T follicular helper cell (primary cell): Measurements from ENCODE around the gene DMPK.

Experiments used
- DNase-seq: peaks from one replicate; pipeline ENCODE4 v3.0.0-alpha.2; 2020; ENCODE audit warnings: low read depth

DMPK gene

DNA sequence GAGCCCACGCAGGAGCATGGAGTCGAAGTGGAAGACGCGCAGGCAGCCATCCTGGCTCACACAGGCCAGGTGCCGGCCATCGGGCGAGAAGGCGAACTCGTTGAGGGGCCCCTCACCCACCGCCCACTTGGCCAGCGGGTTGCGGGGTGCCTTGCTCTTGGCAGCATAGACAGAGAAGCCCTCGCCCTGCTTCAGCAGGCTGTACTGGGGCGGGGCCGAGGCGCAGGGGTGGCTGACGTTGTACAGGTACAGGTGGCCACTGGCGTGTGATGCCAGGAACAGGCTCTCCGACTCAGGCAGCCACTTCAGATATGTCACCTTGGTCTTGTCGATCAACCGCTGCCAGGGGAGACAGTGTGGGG is 4.2 kb upstream of the DMPK start:
- DNase-seq: no peak

DNA sequence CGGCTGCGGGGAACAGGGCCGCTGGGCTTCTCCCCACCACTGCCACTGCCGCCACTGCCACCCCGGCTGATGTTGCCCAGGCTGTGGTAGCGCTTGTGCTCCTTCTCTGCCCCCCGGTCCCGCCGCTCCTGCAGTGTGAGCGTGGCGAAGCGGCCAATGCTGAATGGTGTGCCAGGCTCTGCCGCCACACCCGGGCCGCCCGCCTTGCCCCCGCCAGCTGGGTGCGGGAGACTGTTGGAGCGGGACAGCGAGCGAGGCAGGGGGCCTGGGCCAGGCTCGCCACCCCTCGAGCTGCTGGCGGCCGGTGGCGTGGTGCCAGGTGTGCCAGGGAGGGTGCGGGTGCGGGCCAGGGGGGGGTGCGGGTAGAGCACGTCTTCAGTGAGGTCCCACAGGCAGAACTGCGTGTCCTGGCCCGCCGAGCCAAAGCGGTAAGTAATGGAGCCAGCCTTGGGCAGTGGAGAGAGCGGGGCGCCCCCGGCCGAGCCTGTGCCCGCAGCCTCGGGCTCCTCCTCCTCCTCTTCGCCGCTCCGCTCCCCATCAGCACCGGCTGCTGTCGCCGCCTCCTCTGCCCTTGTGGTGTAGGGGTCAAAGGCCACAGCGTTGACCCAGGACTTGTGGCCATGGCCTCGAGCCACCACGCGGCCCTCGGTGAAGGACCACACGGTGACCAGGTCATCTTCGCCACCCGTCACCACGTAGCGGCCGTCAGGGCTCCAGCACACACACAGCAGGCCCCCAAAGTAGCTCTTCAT is 3.7 kb upstream of the DMPK start:
- DNase-seq: no peak

DNA sequence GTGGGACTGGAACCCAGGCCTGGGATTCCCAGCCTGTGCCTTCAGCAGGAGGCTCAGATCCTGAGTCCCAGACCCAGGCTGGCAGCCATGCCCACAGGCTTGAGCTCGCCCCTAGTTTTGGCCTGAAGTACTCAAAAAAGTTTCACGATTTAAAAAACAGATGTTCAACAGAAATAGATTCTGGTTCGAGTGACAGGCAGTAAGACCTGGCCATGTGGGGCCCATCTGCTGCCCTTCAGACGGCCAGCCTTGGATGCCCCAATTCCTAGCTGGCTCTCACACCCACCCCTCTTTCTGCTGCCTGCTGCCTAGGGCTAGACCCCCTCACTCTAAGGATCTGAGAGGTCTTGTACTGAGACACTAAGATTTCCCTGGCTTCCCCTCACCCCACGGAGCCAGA is 2.8 kb upstream of the DMPK start:
- no peak for DNase-seq

DNA sequence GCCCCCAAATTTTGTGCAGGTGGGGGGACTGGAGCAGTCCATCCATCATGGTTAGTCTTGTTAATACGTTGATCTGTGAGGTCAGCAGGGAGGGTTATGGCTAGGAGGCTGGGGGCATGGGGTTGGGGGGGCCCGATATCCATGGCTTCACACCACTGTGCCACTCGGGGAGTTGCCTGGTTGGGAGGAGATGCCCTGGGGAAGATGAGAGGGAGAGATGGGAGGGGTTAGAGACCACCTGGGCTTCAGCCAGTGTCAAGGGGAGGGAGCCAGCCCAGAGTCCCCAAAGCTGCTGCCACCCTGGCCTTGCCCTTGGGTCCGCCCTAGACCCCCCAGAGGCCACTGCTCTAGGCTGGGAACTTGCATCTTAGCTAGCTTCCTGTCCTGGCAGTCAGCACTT is 1.8 kb upstream of the DMPK start:
- no peak for DNase-seq

DNA sequence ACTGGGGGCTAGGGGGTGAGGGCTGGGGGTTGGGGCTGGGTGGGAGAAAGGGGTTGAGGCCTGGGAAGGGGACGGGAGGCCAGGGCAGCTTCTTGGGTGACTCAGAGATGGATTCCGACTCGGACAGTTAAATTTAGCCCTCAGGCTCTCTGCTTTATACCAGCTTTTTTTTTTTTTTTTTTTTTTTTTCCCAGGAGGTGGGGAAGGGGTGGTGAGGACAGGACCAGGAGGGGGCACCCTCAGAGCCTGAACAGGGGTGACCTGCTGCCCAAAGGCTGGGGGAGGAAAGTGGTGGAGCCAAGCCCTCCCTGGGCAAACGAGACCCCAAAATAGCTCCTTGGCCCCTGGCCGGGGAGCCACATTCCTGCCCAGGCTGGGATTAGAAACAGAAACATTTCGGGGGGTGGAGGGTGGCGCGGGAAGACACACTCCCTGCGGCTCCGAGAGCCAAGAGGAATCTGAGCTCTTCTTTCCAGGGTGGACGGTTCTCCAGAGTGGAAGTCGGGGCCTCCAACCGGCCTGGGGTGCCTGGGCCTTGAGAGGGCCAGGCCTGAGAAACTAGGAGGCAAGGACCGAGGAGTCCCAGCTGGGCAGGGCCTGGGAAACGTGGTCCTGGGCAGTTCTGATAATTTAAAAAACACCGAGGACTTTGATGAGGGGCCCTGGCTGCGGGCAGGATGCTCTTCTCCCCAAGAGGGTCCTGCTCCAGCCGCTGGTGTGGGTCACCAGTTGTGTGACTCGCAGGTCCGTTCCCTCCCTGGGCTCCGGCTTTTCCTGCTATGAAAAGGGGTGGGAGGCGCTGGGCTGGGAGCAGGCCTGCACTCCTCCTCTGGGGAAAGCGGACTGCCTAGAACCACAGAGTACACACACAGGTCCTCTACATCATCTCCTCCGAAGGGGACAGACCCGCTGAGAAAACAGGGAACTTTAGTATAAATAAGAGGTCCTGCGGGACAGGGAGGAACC is 813 bp upstream of the DMPK start:
- DNase-seq: no peak

DNA sequence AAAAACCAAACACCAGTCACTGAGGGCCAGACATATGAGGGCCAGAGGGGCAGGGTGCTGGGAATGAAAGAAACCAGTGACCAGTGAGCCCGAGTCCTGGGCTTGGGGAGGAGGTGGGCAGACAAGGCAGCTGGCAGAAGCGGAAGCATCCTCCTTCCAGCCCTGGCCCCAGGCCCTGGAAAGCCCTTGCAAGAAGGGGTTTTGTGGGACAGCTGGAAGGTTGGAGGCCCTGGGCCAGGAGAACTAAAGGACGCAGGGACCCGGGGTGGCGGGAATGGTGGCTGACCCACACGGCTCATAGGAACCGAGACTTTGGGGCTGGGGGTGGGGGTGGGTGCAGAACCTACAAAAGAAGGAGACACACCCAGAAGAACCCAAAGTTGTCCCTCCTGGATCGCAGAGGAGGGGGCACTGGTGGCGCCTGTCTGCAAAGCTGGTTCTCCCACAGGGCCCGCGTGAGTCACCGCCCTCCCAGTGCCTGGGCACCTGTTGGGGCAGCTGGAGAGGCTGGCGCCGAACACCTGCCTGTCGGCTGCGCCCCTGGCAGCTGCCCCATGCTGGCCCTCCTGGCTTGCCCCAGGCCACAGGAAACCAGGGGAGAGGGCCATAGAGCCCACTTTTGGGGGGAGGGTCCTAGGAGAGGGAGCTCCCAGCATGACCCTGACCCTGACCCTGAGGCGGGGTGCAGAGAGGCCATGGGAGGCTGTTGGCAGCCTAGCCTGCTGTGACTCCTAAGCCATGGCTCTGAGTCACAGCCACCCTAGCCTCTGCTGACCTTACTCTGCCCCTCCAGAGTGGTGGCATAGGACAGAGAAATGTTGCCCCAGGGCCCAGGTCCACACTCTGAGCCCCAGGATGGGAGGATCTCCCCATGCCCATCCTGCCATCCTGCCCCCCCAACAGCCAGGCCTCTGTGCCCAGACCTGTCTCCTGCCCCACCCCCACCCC is 802 bp downstream of the DMPK start:
- no peak for DNase-seq

DNA sequence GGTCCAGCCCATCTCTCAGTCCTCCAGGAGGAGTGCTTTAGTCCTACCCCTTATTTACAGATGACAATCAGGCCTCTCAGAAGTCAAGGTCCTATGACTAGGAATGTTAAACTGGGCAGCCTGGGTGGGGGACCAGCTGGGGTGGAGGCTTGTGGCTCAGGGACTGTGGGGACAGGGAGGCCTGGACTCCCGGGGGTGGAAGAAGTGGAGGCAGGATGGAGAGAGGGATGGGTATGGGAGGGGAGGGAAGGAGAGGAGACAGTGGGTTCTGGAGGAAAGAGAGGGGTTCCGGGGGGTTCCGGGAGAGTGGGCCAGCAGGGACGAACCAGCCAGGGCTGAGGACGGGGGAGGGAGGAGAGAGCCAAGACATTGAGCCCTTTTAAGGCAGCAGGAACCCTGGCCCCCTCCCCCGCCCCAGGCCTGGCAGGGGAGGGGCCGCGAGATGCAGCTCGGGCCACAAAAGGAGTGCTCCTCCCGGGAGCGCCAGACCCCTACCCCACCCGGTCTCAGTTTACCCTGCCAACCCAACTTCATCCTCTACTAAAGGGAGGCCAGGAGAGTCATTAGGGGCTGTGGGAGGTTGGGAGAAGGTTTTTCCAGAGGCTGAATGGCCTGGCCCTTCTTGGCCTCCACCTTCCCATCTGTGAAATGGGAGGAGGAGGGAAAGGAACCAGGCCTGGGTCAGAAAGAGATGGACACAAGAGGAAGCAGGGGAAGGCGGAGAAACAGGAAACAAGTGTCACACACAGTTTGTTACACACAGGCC is 1.7 kb downstream of the DMPK start:
- DNase-seq: no peak

DNA sequence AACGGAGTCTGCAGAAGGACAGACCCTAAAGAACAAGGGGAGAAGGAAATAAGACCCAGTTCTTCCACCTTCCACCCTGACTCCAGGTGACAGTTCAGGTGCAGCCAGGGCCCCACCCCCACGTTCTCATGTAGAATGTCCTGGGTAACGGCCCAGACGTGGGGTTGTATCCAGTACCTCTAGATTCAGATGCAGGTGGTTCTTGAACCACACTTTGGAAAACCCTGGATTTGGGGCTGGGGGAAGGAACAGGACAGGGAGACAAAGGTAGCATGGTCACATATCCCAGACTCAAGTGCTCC is 2.2 kb downstream of the DMPK start:
- DNase-seq: no peak

DNA sequence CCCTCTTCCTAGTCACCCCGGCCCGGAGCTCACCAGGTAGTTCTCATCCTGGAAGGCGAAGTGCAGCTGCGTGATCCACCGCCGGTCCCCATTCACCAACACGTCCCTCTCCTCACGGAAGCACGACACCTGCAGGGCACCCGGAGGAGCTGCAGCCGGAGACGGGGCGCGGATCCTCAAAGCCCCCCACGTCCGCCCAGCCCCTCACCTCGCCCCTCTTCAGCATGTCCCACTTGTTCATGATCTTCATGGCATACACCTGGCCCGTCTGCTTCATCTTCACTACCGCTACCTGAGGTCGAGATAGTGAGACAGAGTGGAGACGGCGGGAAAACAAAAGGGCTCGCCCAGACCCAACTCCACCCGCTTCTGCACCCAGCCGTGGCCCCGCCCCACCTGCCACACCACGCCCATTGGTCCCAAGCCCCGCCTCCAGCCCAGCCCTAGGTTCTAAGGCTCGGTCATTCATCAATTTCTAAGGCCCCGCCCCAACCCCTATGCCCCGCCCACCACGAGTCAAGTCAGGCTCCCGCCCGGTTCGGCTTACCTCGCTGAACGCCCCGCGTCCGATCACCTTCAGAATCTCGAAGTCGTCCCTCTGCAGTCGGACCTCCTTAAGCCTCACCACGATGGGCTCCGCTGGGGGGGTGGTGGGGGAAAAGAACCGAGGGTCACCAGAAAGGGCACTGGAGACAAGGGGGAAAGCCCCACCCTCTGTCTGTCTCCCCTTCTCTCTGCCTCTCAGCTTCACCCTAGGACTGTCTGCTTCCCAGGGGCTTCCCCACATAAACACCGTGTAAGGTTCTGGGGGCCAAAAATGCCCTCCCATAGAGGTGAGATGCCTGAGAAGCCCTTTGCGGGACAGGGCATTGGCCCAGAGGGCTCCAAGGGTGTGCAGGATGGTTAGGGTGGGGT is 2.8 kb downstream of the DMPK start:
- peak; percentile 73 for DNase-seq

DNA sequence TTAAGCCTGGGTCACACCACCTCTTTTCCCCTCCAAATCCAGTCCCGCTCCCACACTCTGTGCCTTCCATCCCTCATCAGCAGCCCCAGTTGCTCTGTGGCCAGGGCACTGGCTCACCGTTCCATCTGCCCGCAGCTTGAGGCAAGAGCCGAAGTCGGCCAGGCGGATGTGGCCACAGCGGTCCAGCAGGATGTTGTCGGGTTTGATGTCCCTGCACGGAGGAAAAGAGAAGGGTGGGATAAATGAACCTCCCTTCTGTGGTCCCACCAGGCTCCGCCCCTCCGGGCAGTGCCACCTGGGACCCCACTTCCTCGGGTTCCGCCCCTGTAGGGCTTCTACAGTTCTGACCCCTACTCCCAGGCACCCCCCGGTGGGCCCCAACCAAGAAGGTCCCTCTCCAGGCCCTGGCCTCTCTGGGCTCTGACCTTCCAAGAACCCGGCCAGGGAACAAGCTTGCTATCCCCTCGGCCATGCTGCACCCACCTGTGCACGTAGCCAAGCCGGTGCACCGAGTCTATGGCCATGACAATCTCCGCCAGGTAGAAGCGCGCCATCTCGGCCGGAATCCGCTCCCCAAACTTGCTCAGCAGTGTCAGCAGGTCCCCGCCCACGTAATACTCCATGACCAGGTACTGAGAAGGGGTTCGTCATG is 4.2 kb downstream of the DMPK start:
- DNase-seq: no peak

DNA sequence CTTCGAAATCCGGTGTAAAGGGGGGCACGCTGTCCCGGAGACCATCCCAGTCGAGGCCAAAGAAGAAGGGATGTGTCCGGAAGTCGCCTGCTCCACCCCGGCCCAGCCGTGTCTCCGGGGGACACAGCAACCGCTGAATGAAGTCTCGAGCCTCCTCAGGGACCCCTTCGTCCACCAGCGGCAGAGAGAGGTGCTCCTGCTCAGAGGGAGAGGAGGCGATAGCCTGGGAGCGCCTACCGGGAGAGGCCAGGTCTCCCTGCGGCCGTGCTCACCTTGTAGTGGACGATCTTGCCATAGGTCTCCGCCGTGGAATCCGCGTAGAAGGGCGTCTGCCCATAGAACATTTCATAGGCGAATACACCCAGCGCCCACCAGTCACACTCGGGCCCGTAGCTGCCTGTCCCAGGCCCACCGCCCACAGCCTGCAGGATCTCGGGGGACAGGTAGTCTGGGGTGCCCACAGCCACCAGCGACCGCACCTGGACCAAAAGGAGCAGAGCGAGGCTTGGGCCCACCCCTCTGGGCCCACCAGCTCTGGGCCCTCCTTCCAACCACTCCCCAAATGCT is 4.8 kb downstream of the DMPK start:
- no peak for DNase-seq

DNA sequence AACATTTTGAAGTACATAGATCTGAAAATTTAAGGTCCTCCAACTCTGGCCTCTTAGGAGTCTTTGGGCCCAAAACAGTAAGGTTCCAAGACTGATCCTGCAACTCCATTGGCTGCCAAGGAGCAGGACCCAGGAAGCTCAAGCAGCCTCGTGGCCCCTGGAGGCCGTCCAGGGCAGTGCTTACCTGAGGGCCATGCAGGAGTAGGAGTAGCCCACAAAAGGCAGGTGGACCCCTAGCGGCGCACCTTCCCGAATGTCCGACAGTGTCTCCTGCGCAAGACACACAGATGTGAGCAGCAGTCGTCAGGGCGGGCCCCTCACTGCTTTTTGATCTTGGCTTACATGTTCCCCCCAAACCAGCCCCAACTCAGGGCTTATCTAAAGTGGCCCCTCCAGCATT is 7.5 kb downstream of the DMPK start:
- no peak for DNase-seq

DNA sequence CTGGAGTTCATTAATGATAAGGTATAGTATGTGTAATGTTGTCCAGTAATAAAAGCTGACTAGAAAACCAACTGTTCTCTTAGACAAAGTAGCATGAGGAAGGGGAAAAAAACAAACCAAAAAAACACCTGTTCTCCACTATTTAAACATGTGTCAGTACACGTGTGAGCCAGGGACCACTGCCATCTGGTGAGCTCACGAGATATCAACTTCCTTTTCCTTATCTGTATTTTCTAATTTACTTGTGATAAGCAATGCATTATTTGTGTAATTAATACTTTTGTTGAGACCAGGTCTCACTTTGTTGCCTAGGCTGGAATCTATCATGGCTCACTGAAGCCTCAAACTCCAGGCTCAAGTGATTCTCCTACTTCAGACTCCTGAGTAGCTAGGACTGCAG is 8.9 kb downstream of the DMPK start:
- DNase-seq: no peak

DNA sequence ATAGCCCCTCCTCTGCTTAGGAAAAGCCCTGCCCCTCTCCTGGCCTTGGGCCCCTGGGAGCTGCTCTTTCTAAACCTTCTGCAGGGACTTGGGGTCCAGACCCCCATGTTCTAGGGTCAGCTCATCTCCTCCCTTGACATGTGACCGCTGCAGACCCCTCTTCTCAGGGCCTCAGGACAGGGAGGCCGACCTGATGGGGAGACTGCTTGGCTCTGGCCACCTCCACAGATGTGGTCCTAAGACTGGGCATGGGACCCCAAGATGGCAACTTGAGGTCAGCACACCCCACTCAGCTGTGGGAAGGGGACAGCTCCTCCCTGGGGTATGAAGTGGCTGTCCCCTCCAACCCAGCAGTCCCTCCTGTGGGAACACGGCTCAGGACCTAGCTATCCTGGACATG is 9.4 kb downstream of the DMPK start:
- DNase-seq: no peak

DNA sequence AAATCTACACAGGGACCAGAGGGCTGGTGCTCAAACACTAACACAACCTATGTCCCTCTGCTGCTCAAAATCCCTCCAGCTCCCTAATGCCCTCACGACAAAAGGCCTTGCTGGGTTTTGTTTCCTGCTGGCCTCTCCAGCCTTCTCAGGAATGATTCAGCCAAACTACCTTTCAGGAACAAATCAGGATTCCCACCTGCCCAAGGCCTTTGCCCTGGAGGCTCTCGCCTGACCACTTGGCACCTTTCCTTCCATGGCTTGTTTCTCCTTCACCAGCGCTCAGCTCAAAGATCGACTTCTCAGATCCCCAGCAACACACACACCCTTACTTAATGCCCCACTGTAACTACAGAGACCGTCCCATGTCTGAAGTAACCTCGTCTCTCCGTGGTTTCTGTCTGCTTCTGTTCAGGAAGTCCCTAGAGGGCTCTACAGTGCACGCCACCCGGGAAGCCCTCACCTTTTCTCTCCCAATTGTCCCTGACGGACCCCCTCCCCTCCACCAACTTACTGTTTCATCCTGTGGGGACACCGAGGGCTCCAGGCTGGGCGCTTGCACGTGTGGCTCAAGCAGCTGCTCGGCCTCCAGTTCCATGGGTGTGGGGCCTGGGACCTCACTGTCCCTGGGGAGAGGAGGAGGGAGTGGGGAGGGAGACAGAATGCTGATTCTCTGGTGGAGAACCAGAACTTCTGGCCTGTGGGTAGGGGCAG is 10.0 kb downstream of the DMPK start:
- no peak for DNase-seq

DNA sequence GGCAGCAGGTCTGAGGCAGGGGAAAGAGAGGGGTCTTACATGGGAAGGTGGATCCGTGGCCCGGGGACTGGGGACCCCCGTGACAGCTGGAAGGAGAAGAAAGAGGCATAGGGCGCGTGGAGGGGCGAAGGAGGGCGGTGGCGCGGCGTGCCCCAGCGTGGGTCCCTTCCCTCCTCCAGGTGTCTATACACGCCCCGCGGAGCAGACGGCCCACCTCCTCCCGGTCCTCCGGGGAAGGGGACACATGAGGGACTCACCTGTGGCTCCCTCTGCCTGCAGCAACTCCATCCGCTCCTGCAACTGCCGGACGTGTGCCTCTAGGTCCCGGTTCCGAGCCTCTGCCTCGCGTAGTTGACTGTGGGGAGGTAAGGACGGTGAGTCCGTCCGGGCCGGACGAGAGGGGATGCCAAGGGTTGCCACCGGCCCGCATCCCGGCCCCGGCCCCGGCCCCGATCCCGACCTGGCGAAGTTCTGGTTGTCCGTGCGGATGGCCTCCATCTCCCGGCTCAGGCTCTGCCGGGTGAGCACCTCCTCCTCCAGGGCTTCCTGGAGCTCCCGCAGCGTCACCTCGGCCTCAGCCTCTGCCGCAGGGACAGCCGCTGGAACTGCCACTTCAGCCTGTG is 10.9 kb downstream of the DMPK start:
- DNase-seq: no peak

DNA sequence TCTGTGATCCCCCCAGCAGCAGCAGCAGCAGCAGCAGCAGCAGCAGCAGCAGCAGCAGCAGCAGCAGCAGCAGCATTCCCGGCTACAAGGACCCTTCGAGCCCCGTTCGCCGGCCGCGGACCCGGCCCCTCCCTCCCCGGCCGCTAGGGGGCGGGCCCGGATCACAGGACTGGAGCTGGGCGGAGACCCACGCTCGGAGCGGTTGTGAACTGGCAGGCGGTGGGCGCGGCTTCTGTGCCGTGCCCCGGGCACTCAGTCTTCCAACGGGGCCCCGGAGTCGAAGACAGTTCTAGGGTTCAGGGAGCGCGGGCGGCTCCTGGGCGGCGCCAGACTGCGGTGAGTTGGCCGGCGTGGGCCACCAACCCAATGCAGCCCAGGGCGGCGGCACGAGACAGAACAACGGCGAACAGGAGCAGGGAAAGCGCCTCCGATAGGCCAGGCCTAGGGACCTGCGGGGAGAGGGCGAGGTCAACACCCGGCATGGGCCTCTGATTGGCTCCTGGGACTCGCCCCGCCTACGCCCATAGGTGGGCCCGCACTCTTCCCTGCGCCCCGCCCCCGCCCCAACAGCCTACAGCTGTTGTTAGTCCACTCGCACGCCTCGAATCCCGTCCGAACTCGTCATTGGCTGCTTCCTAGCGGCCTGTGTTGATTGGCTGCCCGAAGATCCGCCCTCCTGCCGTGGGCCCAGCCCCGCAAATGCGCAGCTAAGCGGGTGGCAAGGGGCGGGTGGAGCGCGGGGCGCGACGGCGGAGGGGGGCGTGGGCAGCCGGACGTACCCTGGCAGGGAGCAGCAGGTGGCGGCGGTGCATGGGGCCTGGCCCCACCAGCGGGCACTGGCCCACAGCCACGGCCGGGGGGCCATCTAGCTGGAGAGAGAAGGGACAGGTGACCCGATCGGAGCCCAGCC is 11.8 kb downstream of the DMPK start:
- peak; percentile 87 for DNase-seq

DNA sequence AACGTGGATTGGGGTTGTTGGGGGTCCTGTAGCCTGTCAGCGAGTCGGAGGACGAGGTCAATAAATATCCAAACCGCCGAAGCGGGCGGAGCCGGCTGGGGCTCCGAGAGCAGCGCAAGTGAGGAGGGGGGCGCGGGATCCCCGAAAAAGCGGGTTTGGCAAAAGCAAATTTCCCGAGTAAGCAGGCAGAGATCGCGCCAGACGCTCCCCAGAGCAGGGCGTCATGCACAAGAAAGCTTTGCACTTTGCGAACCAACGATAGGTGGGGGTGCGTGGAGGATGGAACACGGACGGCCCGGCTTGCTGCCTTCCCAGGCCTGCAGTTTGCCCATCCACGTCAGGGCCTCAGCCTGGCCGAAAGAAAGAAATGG is 12.5 kb downstream of the DMPK start:
- peak; percentile 57 for DNase-seq
